GM12892 (cell line): ENCODE results near the gene LAMA5.

Experiments
- POLR2A ChIP-seq: IDR thresholded peaks from 2 replicates; pipeline ENCODE4 v1.6.1; 2011; ENCODE audit warnings: low read depth, low read length, control low read depth
- TAF1 ChIP-seq: IDR thresholded peaks from 2 replicates; pipeline ENCODE4 v1.6.1; 2011; ENCODE audit warnings: low read depth, mild to moderate bottlenecking, control low read depth, low read length, borderline replicate concordance

GRCh38 chr20:62326559-62326958, 40.6 kb downstream of the LAMA5 start:
- TF ChIP-seq TAF1 (no peak), POLR2A (no peak)
